ENCODE results near the gene SCAND1. TPM values are rescaled to one million over a fixed set of nuclear protein-coding genes. Genes with fewer than 3 reads are reported as not detected.

The SCAND1 gene
- polyA plus RNA-seq, 1 donor = 49.1 TPM

- Histone ChIP-seq H3K27ac (ENCODE audit: low read length) (no peak overlapping the region), H3K36me3 (ENCODE audit: control insufficient read depth, insufficient read depth, low read length) (peaks cover 24% of the 10 kb centered on the region)
- WGBS (ENCODE audit: insufficient coverage, low lambda C conversion rate) = no CpG with 5 or more reads among the region's 2 CpGs
Observed at GRCh38 chr20:35947907-35948306, 6.4 kb downstream of the SCAND1 start.

GRCh38 chr20:35947489-35947888 is 6.8 kb downstream of the SCAND1 start:
- DNase-seq = no peak
- H3K36me3 ChIP-seq (ENCODE audit: control insufficient read depth, insufficient read depth, low read length) = peaks cover 24% of the 10 kb centered on the region

More at GRCh38 chr20:35947907-35948306, 6.4 kb downstream of the SCAND1 start:
- H3K9me3 ChIP-seq (ENCODE audit: control insufficient read depth, low read depth, low read length) = no peaks in the 10 kb centered on the region
- no peaks in the 10 kb centered on the region for H3K27me3 ChIP-seq (ENCODE audit: control insufficient read depth, insufficient read depth, low read length)
- DNase-seq = no peak
- H3K4me3 ChIP-seq (ENCODE audit: low read length) = no peak overlapping the region
- H3K4me1 ChIP-seq (ENCODE audit: control insufficient read depth, insufficient read depth, low read length) = peaks cover 9% of the 10 kb centered on the region

GRCh38 chr20:35942243-35942642 is 12.1 kb downstream of the SCAND1 start:
- WGBS (ENCODE audit: insufficient coverage, low lambda C conversion rate) = no CpG with 5 or more reads among the region's 2 CpGs
- Histone ChIP-seq H3K27me3 (ENCODE audit: control insufficient read depth, insufficient read depth, low read length) (no peaks in the 10 kb centered on the region), H3K36me3 (ENCODE audit: control insufficient read depth, insufficient read depth, low read length) (peaks cover 47% of the 10 kb centered on the region), H3K9me3 (ENCODE audit: control insufficient read depth, low read depth, low read length) (no peaks in the 10 kb centered on the region), H3K4me3 (ENCODE audit: low read length) (no peak overlapping the region), H3K27ac (ENCODE audit: low read length) (no peak overlapping the region), H3K4me1 (ENCODE audit: control insufficient read depth, insufficient read depth, low read length) (no peaks in the 10 kb centered on the region)
- DNase-seq = no peak

More at GRCh38 chr20:35947489-35947888, 6.8 kb downstream of the SCAND1 start:
- H3K4me1 ChIP-seq (ENCODE audit: control insufficient read depth, insufficient read depth, low read length) = peaks cover 8% of the 10 kb centered on the region
- H3K4me3 ChIP-seq (ENCODE audit: low read length) = no peak overlapping the region
- H3K27ac ChIP-seq (ENCODE audit: low read length) = no peak overlapping the region
- WGBS (ENCODE audit: insufficient coverage, low lambda C conversion rate) = no CpG with 5 or more reads among the region's 9 CpGs
- H3K27me3 ChIP-seq (ENCODE audit: control insufficient read depth, insufficient read depth, low read length) = no peaks in the 10 kb centered on the region
- no peaks in the 10 kb centered on the region for H3K9me3 ChIP-seq (ENCODE audit: control insufficient read depth, low read depth, low read length)

GRCh38 chr20:35941620-35942019 is 12.7 kb downstream of the SCAND1 start:
- no CpG with 5 or more reads among the region's 2 CpGs for WGBS (ENCODE audit: insufficient coverage, low lambda C conversion rate)
- H3K27me3 ChIP-seq (ENCODE audit: control insufficient read depth, insufficient read depth, low read length) = no peaks in the 10 kb centered on the region
- H3K27ac ChIP-seq (ENCODE audit: low read length) = no peak overlapping the region
- H3K4me3 ChIP-seq (ENCODE audit: low read length) = no peak overlapping the region
- H3K36me3 ChIP-seq (ENCODE audit: control insufficient read depth, insufficient read depth, low read length) = peaks cover 47% of the 10 kb centered on the region
- DNase-seq = no peak
- H3K4me1 ChIP-seq (ENCODE audit: control insufficient read depth, insufficient read depth, low read length) = no peaks in the 10 kb centered on the region
- no peaks in the 10 kb centered on the region for H3K9me3 ChIP-seq (ENCODE audit: control insufficient read depth, low read depth, low read length)

GRCh38 chr20:35939264-35939663 is 15.0 kb downstream of the SCAND1 start:
- H3K4me3 ChIP-seq (ENCODE audit: low read length) = no peak overlapping the region
- no peak overlapping the region for H3K27ac ChIP-seq (ENCODE audit: low read length)
- no peaks in the 10 kb centered on the region for H3K4me1 ChIP-seq (ENCODE audit: control insufficient read depth, insufficient read depth, low read length)
- H3K36me3 ChIP-seq (ENCODE audit: control insufficient read depth, insufficient read depth, low read length) = peaks cover 48% of the 10 kb centered on the region
- WGBS (ENCODE audit: insufficient coverage, low lambda C conversion rate) = no CpG with 5 or more reads among the region's 3 CpGs
- H3K9me3 ChIP-seq (ENCODE audit: control insufficient read depth, low read depth, low read length) = no peaks in the 10 kb centered on the region
- no peak for DNase-seq
- H3K27me3 ChIP-seq (ENCODE audit: control insufficient read depth, insufficient read depth, low read length) = no peaks in the 10 kb centered on the region

DNA sequence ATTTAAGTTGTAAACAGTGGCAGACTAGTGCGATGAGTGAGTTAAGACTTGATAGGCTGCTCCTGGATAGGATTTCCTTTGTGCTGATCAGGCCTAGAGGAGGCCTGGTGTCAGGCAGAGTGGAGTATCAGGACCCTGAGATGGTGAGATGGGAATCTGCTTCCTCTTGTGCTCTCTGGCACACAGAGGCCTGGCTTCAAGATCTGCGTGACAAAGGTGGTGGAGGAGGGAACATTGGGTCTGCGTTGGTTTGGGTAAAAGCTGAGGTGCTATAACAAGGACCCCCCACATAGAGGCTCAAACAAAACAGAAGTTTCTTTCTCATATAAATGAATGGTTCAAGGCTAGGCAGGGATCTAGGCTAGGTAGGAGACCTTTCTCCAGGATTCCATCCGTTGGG is 20.3 kb downstream of the SCAND1 start:
- no peak for DNase-seq
- H3K9me3 ChIP-seq (ENCODE audit: control insufficient read depth, low read depth, low read length) = no peaks in the 10 kb centered on the region
- no peak overlapping the region for H3K27ac ChIP-seq (ENCODE audit: low read length)
- H3K4me1 ChIP-seq (ENCODE audit: control insufficient read depth, insufficient read depth, low read length) = no peaks in the 10 kb centered on the region
- no CpG with 5 or more reads among the region's 4 CpGs for WGBS (ENCODE audit: insufficient coverage, low lambda C conversion rate)
- H3K4me3 ChIP-seq (ENCODE audit: low read length) = no peak overlapping the region
- H3K27me3 ChIP-seq (ENCODE audit: control insufficient read depth, insufficient read depth, low read length) = no peaks in the 10 kb centered on the region
- H3K36me3 ChIP-seq (ENCODE audit: control insufficient read depth, insufficient read depth, low read length) = peaks cover 48% of the 10 kb centered on the region

- Histone ChIP-seq H3K4me1 (ENCODE audit: control insufficient read depth, insufficient read depth, low read length) (no peaks in the 10 kb centered on the region), H3K36me3 (ENCODE audit: control insufficient read depth, insufficient read depth, low read length) (peaks cover 51% of the 10 kb centered on the region), H3K27me3 (ENCODE audit: control insufficient read depth, insufficient read depth, low read length) (no peaks in the 10 kb centered on the region), H3K9me3 (ENCODE audit: control insufficient read depth, low read depth, low read length) (no peaks in the 10 kb centered on the region), H3K4me3 (ENCODE audit: low read length) (no peak overlapping the region), H3K27ac (ENCODE audit: low read length) (no peak overlapping the region)
- no peak for DNase-seq
- WGBS (ENCODE audit: insufficient coverage, low lambda C conversion rate) = no CpG with 5 or more reads among the region's 2 CpGs
Observed at GRCh38 chr20:35929301-35929700, 25.0 kb downstream of the SCAND1 start.

DNA sequence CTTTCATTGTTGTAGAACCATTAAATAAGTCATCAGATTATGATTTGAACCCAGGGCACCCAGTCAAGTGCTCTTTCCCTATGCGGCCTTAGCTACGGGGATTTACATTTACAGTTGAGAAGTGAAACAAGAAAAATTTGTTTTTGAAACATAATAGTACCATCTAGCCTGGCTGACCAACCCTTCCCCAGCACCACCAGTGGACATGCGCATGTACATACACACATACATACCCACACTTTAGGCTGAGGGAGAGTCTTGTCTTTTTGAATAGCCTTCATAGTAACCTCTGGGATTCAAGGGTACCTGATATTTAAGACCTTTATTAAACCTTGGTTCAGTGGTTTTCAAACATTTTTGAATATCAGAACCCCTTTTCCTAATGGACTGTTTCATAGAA is 33.8 kb downstream of the SCAND1 start:
- no CpG with 5 or more reads among the region's 3 CpGs for WGBS (ENCODE audit: insufficient coverage, low lambda C conversion rate)
- no peak overlapping the region for H3K27ac ChIP-seq (ENCODE audit: low read length)
- H3K36me3 ChIP-seq (ENCODE audit: control insufficient read depth, insufficient read depth, low read length) = peaks cover 52% of the 10 kb centered on the region

DNA sequence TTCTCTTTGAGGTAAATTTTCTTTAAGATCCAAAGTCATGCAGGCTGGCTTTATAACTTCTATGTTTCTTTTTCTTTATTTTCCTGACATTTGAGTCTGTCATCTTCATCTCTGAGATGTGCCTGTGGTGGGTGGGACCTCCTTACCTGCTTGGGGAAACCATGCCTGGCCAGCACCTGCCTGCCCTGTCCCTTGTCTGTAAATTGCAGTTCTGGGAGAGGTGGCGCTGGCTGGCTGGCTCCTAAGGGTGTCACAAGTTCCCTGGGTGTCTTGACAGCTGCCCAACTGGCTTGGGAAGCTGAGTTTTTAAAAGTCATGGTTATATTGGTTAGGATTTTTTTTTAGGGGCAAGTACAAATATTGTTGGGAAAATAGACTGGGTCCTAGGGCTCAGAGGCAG is 36.3 kb downstream of the SCAND1 start:
- no CpG with 5 or more reads among the region's 1 CpG for WGBS (ENCODE audit: insufficient coverage, low lambda C conversion rate)
- H3K36me3 ChIP-seq (ENCODE audit: control insufficient read depth, insufficient read depth, low read length) = peaks cover 62% of the 10 kb centered on the region
- no peaks in the 10 kb centered on the region for H3K27me3 ChIP-seq (ENCODE audit: control insufficient read depth, insufficient read depth, low read length)
- no peak for DNase-seq
- no peak overlapping the region for H3K4me3 ChIP-seq (ENCODE audit: low read length)
- no peak overlapping the region for H3K27ac ChIP-seq (ENCODE audit: low read length)
- no peaks in the 10 kb centered on the region for H3K9me3 ChIP-seq (ENCODE audit: control insufficient read depth, low read depth, low read length)
- H3K4me1 ChIP-seq (ENCODE audit: control insufficient read depth, insufficient read depth, low read length) = no peaks in the 10 kb centered on the region

More for the DNA sequence above, 33.8 kb downstream of the SCAND1 start:
- Histone ChIP-seq H3K27me3 (ENCODE audit: control insufficient read depth, insufficient read depth, low read length) (no peaks in the 10 kb centered on the region), H3K9me3 (ENCODE audit: control insufficient read depth, low read depth, low read length) (no peaks in the 10 kb centered on the region), H3K4me3 (ENCODE audit: low read length) (no peak overlapping the region), H3K4me1 (ENCODE audit: control insufficient read depth, insufficient read depth, low read length) (no peaks in the 10 kb centered on the region)
- DNase-seq = no peak

DNA sequence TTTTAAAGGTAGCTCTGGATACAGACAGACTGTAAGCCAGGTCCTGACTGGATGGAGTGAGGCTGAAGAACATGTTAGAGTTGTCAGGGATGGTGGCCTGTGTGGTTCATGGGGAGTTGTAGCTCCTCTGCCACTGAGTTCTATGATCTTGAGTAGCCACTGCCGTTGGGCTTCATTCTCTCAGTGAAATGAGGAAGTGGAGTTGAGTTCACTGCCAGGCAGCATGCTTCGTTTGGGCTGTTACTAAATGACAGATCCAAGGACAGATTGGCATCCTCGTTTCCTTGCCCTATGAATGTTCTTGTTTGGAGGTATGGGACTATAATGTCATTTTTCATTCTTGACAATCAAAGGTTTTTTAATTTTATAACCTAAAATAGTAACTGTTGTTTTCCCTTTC is 37.2 kb downstream of the SCAND1 start:
- Histone ChIP-seq H3K4me1 (ENCODE audit: control insufficient read depth, insufficient read depth, low read length) (no peaks in the 10 kb centered on the region), H3K36me3 (ENCODE audit: control insufficient read depth, insufficient read depth, low read length) (peaks cover 62% of the 10 kb centered on the region), H3K4me3 (ENCODE audit: low read length) (no peak overlapping the region), H3K27ac (ENCODE audit: low read length) (no peak overlapping the region), H3K9me3 (ENCODE audit: control insufficient read depth, low read depth, low read length) (no peaks in the 10 kb centered on the region), H3K27me3 (ENCODE audit: control insufficient read depth, insufficient read depth, low read length) (no peaks in the 10 kb centered on the region)
- no CpG with 5 or more reads among the region's 3 CpGs for WGBS (ENCODE audit: insufficient coverage, low lambda C conversion rate)
- DNase-seq = no peak

- Histone ChIP-seq H3K36me3 (ENCODE audit: control insufficient read depth, insufficient read depth, low read length) (peaks cover 41% of the 10 kb centered on the region), H3K4me1 (ENCODE audit: control insufficient read depth, insufficient read depth, low read length) (no peaks in the 10 kb centered on the region)
- WGBS (ENCODE audit: insufficient coverage, low lambda C conversion rate) = no CpG with 5 or more reads among the region's 4 CpGs
Observed at GRCh38 chr20:35912881-35913280, 41.4 kb downstream of the SCAND1 start.

More at GRCh38 chr20:35912881-35913280, 41.4 kb downstream of the SCAND1 start:
- H3K27me3 ChIP-seq (ENCODE audit: control insufficient read depth, insufficient read depth, low read length) = no peaks in the 10 kb centered on the region
- H3K27ac ChIP-seq (ENCODE audit: low read length) = no peak overlapping the region
- no peak overlapping the region for H3K4me3 ChIP-seq (ENCODE audit: low read length)
- DNase-seq = no peak
- H3K9me3 ChIP-seq (ENCODE audit: control insufficient read depth, low read depth, low read length) = no peaks in the 10 kb centered on the region

Data from large intestine (tissue), 3 donors.